Large intestine (tissue), 3 donors: Measurements from ENCODE around the gene EYS. TPM values are rescaled to one million over a fixed set of nuclear protein-coding genes. Genes with fewer than 3 reads are reported as not detected.
"Not testable (repeated sequence)": the region's sequence is repeated elsewhere in the genome, so short reads cannot be mapped to it uniquely, and the experiment has no call there.

ENCODE experiments used
- DNase-seq, 2 donors: peaks; one replicate each; pipeline versions ENCODE4 v3.0.0 to v3.0.0-alpha.2; 2013
- H3K27ac ChIP-seq: one replicate; pipeline ENCODE4 v1.5.1; 2013; ENCODE audit warnings: low read length
- H3K27me3 ChIP-seq: 2 replicates; pipeline ENCODE4 v1.6.1; 2013; ENCODE audit warnings: low read length; ENCODE audit not compliant: control insufficient read depth, insufficient read depth
- H3K36me3 ChIP-seq: 2 replicates; pipeline ENCODE4 v1.6.1; 2013; ENCODE audit warnings: low read length; ENCODE audit not compliant: control insufficient read depth, insufficient read depth
- H3K4me1 ChIP-seq: one replicate; pipeline ENCODE4 v1.6.1; 2013; ENCODE audit warnings: low read length; ENCODE audit not compliant: control insufficient read depth, insufficient read depth
- H3K4me3 ChIP-seq: one replicate; pipeline ENCODE4 v1.5.1; 2013; ENCODE audit warnings: low read length
- H3K9me3 ChIP-seq: one replicate; pipeline ENCODE4 v1.6.1; 2013; ENCODE audit warnings: mild to moderate bottlenecking, low read depth, low read length, moderate library complexity; ENCODE audit not compliant: control insufficient read depth
- WGBS: methylation state at CpG from one replicate; pipeline ENCODE4 v1.1.5; 2013; ENCODE audit warnings: low lambda C conversion rate; ENCODE audit not compliant: insufficient coverage; 5-methylcytosine and 5-hydroxymethylcytosine counted together
- polyA plus RNA-seq: library from polyadenylated mRNA; unstranded; fragments of 120-200 nt; gene quantifications from one replicate; pipeline ENCODE4 v1.2.1, GENCODE V29; 2013

The EYS gene
- polyA plus RNA-seq, 1 donor = 0.76 TPM

DNA sequence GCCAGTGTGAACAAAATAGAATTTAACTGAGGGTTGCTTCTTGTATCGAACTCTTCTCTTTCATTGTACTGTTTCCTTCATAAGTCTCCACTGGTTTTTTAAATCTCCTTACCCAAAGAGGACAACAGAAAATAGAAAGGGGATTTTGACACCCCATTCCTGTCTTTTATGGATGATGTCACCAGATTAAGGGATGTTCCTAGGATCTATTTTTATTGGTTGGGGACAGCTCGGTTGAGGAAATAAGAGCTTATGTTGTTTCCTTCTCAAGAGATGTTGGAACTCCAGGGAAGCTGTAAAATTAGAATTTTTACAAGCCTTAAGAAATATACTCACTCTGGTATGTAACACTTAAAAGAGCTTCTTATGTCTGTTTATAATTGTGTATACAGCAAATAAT is 1900.0 kb downstream of the EYS start:
- 100% methylated on average over 1 of the region's 2 CpGs for WGBS
- DNase-seq = no peak
- no peaks in the 10 kb centered on the region for H3K36me3 ChIP-seq
- H3K4me1 ChIP-seq = peaks cover 18% of the 10 kb centered on the region
- no peaks in the 10 kb centered on the region for H3K9me3 ChIP-seq
- H3K27me3 ChIP-seq = no peaks in the 10 kb centered on the region
- no peak overlapping the region for H3K4me3 ChIP-seq
- peak overlapping the region; percentile 89 for H3K27ac ChIP-seq

DNA sequence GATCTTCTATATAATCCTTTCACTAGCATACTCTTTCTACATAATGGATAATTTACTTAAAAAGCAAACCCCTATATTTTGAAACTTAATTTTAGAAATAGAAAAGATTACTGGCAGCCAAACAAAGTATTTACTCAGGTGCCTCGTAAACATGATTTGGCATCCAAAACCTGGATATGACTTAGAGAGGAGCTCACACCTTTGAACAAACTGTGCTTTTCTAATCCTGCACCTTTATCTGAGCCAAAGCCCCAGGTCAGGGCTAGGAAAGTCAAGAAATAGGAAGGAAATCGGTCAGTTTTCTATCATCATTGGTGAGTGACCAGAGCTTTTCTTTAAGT is 1900.5 kb downstream of the EYS start:
- peaks cover 18% of the 10 kb centered on the region for H3K4me1 ChIP-seq
- no peaks in the 10 kb centered on the region for H3K27me3 ChIP-seq
- 100% methylated on average over 1 of the region's 2 CpGs for WGBS
- H3K9me3 ChIP-seq = no peaks in the 10 kb centered on the region
- H3K36me3 ChIP-seq = no peaks in the 10 kb centered on the region
- no peak overlapping the region for H3K4me3 ChIP-seq
- peak overlapping the region; percentile 89 for H3K27ac ChIP-seq
- no peak for DNase-seq

DNA sequence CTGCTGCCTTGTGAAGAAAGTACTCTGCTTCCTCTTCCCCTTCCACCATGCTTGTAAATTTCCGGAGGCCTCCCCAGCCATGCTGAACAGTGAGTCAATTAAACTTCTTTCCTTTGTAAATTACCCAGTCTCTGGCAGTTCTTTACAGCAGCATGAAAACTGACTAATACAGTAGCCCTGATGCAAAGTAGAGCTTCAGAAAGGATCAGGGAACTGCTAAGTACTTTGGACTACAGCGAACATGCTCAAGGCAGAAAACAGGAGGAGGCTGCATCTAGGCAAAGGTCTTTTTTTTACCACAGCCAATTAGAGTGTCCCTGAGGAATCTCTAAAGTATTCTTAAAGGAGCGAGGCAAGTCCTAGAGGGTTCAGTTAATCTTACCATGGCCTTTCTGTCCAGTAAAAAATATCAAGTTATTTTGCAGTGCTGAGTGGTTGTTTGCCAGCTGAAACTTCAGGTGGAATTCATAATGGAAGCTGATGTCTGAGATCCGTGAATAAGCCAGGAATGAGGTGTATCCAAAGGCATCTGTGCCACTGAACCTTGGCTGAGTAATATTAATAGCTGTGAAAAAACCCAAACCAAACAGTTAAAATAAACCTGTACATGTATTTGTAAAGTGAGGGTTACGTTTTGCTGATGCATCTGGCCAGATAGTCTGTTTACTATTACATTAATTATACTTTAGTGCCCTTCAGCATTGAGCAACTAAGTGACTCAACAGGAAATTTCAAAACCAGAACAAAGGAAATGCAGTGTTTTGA is 1901.0 kb downstream of the EYS start:
- WGBS = no CpG with 5 or more reads among the region's 5 CpGs
- Histone ChIP-seq H3K27ac (peak overlapping the region; percentile 89), H3K36me3 (no peaks in the 10 kb centered on the region), H3K27me3 (no peaks in the 10 kb centered on the region), H3K4me3 (peak overlapping the region; percentile 4), H3K4me1 (peaks cover 18% of the 10 kb centered on the region), H3K9me3 (no peaks in the 10 kb centered on the region)
- DNase-seq = peak; percentile 58 to 89

DNA sequence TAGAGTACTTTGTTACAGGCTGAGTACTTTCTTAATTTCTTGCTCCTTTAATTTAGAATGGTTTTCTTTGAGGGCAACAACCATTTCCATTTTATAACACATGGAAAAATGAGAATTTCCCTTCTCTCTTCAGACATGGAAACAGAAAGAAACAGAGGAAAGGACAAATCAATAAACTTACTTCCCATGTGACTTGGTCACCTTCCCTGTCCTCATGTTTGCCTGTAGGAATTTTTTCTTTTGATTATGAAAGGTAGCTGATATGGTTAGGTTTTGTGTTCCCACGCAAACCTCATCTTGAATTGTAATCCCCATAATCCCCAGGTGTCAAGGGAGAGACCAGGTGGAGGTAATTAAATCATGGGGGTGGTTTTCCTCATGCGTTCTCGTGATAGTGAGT is 1901.7 kb downstream of the EYS start:
- H3K4me1 ChIP-seq = peaks cover 18% of the 10 kb centered on the region
- no peak for DNase-seq
- H3K27ac ChIP-seq = peak overlapping the region; percentile 89
- H3K27me3 ChIP-seq = no peaks in the 10 kb centered on the region
- peak overlapping the region; percentile 4 for H3K4me3 ChIP-seq
- H3K9me3 ChIP-seq = no peaks in the 10 kb centered on the region
- WGBS = 60% methylated on average over 1 of the region's 3 CpGs
- H3K36me3 ChIP-seq = no peaks in the 10 kb centered on the region

DNA sequence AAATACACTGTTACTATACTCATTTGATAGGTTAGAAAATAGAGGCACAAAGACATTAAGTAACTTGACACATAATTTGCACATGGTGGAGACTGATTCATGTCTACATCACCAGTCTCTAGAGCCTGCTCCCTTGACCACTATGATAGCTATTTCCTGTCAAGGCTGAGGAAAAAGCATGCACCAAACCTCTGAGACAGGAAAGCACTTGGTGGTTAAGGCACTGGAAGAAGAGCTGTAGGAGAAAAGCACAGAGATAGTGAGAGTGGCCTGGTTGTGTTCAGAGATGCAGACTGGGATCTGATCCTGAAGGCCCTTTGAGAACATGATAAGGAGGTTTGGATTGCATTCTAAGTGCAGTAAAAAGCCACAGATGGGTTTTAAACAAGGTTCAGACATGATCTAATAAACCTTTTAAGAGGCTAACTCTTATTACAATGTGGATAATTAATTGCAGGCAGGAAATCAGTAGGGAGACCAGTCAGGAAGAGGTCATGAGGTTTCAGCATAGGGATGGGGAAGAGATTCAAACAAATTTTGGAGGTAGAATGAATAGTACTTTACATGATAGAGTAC is 1902.6 kb downstream of the EYS start:
- Histone ChIP-seq H3K4me1 (peaks cover 18% of the 10 kb centered on the region), H3K27me3 (no peaks in the 10 kb centered on the region), H3K4me3 (no peak overlapping the region), H3K36me3 (no peaks in the 10 kb centered on the region), H3K9me3 (no peaks in the 10 kb centered on the region), H3K27ac (peak overlapping the region; percentile 89)
- DNase-seq = peak in 1 of 2 donors; percentile 21

DNA sequence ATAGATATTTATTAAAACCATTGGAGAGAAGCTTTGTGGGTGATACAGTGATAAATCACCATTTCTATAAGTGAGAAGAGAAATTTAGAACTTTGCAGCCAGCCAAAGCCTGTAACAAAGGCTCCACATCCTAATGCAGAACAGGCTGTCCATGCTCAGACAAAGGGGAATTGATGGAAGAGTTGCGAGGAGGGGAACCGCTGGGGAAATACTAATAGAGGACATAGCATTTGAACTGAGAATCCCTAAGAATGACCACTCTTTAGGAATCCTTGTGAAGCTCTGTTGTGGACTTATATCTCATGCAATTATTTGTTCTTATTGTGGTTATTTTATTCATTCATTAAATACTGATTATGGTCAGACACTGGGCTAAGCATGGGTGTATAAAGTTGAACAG is 1903.7 kb downstream of the EYS start:
- Histone ChIP-seq H3K4me1 (peaks cover 18% of the 10 kb centered on the region), H3K4me3 (no peak overlapping the region), H3K36me3 (no peaks in the 10 kb centered on the region), H3K27ac (no peak overlapping the region), H3K27me3 (no peaks in the 10 kb centered on the region), H3K9me3 (no peaks in the 10 kb centered on the region)
- DNase-seq = no peak
- no CpG with 5 or more reads among the region's 2 CpGs for WGBS

DNA sequence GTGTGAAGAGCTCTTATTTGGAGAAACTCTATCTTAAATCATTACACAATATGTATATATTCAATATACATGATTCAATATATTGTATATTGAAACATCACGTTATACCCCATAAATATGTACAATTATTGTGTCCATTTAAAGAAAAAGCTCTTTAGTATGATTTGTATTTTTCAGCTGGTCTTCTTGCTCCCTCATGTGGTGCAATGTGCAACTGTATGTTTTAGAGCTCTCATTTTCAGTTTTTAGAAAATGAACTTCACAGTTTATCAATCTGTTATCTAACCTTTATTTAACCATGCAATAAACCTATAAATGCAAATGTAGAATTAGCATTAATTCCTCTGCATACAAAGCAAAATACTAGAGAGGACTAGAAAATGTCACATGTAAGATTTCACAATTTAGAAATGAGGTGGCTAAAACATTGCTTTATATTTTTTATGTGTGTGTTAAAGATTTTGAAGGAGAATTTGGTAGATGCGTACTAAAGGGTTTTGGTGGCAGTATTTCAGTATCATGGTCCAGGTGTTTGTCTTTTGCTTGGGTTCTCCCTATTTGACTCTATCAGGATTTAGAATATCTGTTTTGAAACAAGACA is 1904.3 kb downstream of the EYS start:
- WGBS = 100% methylated on average over 1 of the region's 2 CpGs
- DNase-seq = peak in 1 of 2 donors; percentile 18

DNA sequence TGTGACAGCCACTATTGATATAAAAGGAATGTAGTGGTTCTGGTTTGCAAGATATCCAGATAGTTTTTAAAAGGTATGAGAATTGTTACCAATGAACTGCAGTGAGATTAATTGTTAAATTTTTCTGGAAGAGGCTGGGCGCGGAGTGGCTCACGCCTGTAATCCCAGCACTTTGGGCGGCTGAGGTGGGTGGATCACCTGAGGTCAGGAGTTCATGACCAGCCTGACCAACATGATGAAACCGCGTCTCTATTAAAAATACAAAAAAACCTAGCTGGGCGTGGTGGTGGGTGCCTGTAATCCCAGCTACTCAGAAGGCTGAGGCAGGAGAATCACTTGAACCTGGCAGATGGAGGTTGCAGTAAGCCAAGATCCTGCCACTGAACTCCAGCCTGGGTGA is 1906.6 kb downstream of the EYS start:
- not testable (repeated sequence) for H3K27ac ChIP-seq, H3K9me3 ChIP-seq, H3K27me3 ChIP-seq, H3K4me1 ChIP-seq, H3K36me3 ChIP-seq, DNase-seq, H3K4me3 ChIP-seq
- WGBS = 81% methylated on average over 3 of the region's 7 CpGs

More for the DNA sequence above, 1904.3 kb downstream of the EYS start:
- H3K36me3 ChIP-seq = no peaks in the 10 kb centered on the region
- peaks cover 18% of the 10 kb centered on the region for H3K4me1 ChIP-seq
- no peak overlapping the region for H3K27ac ChIP-seq
- H3K9me3 ChIP-seq = no peaks in the 10 kb centered on the region
- no peak overlapping the region for H3K4me3 ChIP-seq
- H3K27me3 ChIP-seq = no peaks in the 10 kb centered on the region

DNA sequence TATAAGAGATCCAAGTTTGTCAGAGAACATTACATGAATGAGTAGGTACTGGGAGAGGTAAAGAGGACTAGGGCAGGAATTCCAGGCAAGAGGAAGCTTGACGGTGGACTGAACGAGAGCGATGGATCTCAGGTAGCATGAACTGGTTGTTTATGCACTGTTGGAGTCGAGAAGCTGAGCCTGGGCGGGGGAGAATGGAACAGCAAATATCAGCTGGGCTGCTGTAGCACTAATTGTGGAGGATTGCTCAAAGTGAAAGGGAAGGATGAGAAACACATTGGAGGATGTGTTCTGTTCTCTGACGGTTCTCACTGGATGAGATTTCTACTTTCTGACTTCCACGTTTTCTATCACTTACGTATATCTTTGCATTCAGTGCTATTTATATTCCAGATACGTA is 1907.2 kb downstream of the EYS start:
- H3K4me1 ChIP-seq = peaks cover 6% of the 10 kb centered on the region
- no peak for DNase-seq
- no peaks in the 10 kb centered on the region for H3K36me3 ChIP-seq
- H3K27ac ChIP-seq = no peak overlapping the region
- no peaks in the 10 kb centered on the region for H3K9me3 ChIP-seq
- WGBS = 83% methylated on average over 1 of the region's 9 CpGs
- no peak overlapping the region for H3K4me3 ChIP-seq
- no peaks in the 10 kb centered on the region for H3K27me3 ChIP-seq

DNA sequence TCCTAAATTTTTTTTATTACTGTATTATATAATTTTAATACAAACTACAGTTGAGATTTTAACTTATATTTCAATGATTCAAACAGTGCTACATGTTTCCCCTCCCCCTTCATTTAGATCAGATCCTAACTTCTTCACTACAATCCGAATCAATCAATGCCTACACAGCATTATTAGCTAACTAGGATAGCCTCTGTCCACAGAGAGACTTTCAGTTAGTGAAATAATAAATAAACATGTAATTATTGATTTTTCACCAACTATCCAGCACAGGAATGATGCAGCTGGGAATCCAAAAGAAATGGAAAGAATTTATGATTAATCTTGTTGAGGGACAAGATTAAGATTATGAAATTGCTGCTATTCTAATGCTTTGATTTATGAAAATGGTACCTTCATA is 1907.7 kb downstream of the EYS start:
- no peaks in the 10 kb centered on the region for H3K27me3 ChIP-seq
- no peak overlapping the region for H3K4me3 ChIP-seq
- DNase-seq = no peak
- peaks cover 1% of the 10 kb centered on the region for H3K4me1 ChIP-seq
- no peaks in the 10 kb centered on the region for H3K36me3 ChIP-seq
- H3K9me3 ChIP-seq = no peaks in the 10 kb centered on the region
- H3K27ac ChIP-seq = no peak overlapping the region
- 100% methylated on average over 1 of the region's 1 CpG for WGBS

DNA sequence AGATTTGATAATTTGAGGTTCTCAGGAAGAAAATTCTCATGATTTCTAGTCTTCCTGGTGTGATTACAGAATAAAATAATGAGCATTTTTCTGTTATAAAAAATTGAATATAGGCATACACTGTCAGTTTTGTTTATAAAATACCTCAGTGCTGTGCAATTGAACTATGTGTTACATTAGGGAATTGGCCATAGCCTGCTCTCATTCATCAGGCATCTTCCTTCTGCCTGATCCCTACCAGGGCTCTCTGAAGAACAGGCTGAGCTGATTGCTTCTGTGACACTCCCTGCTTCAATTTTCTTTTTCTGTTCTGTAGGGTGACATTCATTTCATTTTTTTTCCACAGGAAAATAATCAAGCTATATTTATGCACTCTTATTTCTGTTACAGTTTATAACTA is 1908.6 kb downstream of the EYS start:
- no peak overlapping the region for H3K27ac ChIP-seq
- no peak overlapping the region for H3K4me3 ChIP-seq
- H3K27me3 ChIP-seq = no peaks in the 10 kb centered on the region
- H3K9me3 ChIP-seq = no peaks in the 10 kb centered on the region
- H3K4me1 ChIP-seq = peaks cover 7% of the 10 kb centered on the region
- H3K36me3 ChIP-seq = no peaks in the 10 kb centered on the region
- DNase-seq = no peak
